Fibroblast of villous mesenchyme (primary cell): ENCODE data around the gene COA8. TPM values are rescaled to one million over a fixed set of nuclear protein-coding genes. Genes with fewer than 3 reads are reported as not detected.
"Not testable (repeated sequence)": the region's sequence is repeated elsewhere in the genome, so short reads cannot be mapped to it uniquely, and the experiment has no call there.

Experiments used
- DNase-seq: peaks from one replicate; pipeline ENCODE4 v3.0.0-alpha.2; 2010; ENCODE audit warnings: low read depth
- H3K4me3 ChIP-seq: 2 replicates; pipeline ENCODE4 v1.5.1; 2011; ENCODE audit warnings: low read depth, mild to moderate bottlenecking, low read length
- CTCF ChIP-seq: IDR thresholded peaks from 2 replicates; pipeline ENCODE4 v1.5.1; 2012; ENCODE audit warnings: low read depth, mild to moderate bottlenecking, low read length; ENCODE audit not compliant: insufficient read depth
- total RNA-seq: library from RNA; depleted of rRNA; stranded (reverse); fragments of >200 nt; gene quantifications from 2 replicates; pipeline ENCODE4 v1.2.3, GENCODE V29; 2012

COA8 gene
- total RNA-seq, 1 donor, result 32.0 TPM

- H3K4me3 ChIP-seq, result no peak overlapping the region
- peak; percentile 21 for DNase-seq
- TF ChIP-seq CTCF, result no peak
Observed at GRCh38 chr14:103594265-103594664, 31.5 kb downstream of the COA8 start.

GRCh38 chr14:103597623-103598377, 35.0 kb downstream of the COA8 start:
- TF ChIP-seq CTCF, result no peak
- DNase-seq, result peak; percentile 82
- H3K4me3 ChIP-seq, result no peak overlapping the region

GRCh38 chr14:103600503-103600902, 37.7 kb downstream of the COA8 start:
- H3K4me3 ChIP-seq, result no peak overlapping the region
- no peak for TF ChIP-seq CTCF
- DNase-seq, result no peak

DNA sequence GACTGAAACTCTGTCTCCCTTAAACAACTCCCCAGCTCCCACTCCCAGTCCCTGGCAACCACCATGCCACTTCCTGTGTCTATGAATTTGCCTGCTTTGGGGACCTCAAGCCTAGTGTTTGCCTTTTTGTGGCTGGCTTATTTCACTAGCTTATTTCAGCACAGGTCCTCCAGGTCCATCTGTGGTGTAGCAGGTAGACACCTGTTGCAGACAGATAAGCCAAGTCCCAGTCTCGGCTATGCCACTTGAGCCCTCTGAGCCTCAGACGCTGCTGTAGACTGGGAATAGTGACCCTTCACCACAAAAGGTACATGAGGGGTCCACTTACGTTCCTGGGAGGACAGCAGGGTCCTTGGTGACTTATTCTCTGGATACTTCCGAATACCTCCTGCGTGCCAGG, 41.9 kb downstream of the COA8 start:
- DNase-seq, result no peak
- TF ChIP-seq CTCF, result no peak
- H3K4me3 ChIP-seq, result no peak overlapping the region

DNA sequence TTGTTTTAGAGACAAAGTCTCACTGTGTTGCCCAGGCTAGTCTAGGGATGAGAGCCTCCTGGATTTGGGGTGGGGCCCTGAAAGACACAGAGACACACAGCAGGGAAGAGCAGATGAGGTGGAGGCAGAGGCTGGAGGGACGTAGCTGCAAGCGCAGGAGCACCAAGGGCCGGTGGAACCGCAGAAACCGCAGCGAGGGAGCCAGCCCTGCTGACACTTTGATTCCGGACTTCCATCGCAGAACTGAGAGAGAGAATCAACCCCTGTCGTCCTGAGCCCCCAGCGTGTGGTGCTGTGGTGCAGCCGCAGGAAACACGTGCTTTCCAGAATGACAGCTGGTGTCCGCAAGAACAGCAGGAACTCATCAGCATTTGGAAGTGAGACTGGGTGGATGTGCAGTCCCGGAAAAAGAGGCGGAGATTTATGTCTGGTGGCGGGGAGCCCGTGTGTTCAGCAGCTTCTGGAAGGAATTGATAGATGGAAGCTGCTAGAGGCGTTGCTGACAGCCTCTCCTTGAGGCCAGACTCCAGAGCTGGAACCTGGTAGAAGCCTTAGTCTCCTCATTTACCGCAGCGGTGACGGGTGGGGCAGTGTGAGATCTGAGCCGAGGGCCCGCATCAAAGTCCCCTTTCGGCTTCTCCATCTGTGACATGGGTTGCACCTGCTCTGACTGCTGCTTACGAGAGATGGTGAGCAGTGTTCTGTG, 44.4 kb downstream of the COA8 start:
- DNase-seq, result peak; percentile 92
- peak overlapping the region; percentile 37 for H3K4me3 ChIP-seq
- peak; percentile 26 for TF ChIP-seq CTCF

DNA sequence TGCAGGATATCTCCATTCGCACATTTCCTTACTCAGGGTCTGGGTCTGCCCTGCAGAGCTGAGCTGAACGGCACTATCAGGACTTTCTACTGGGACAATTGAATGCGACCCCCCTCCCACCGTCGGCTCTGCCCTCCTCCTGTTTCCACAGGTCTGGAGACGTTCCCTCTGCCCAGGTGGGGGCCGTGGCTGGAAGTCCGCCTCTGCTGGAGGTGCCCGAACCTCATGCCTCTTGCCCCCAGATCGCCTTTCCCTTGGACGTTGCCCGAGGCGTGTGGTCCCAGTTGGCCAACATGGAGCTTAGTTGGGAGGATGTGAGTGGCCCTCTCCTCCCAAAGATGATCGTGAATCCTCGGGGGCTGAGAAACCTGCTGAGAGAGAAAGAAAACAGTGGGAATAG, 45.1 kb downstream of the COA8 start:
- no peak for DNase-seq
- H3K4me3 ChIP-seq, result no peak overlapping the region
- no peak for TF ChIP-seq CTCF

DNA sequence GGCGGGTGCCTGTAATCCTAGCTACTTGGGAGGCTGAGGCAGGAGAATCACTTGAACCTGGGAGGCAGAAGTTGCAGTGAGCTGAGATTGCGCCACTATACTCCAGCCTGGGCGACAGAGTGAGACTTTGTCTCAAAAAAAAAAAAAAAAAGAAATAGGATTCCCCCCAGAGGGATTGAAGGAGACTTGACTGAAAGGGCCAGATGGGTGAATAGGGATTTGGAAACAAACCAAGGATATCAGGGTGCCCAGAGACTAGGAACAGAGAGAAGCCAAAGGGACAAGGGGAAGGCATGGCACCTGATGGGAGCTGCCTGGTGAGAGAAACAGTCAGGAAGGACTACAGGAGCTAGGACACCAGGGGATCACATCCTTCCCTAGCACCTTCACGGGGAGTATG, 46.3 kb downstream of the COA8 start:
- H3K4me3 ChIP-seq, DNase-seq: not testable (repeated sequence)
